GM23248 (cell line): ENCODE measurements around the gene DELE1. TPM values are rescaled to one million over a fixed set of nuclear protein-coding genes. Genes with fewer than 3 reads are reported as not detected.

ENCODE experiments used
- DNase-seq: peaks from one replicate; pipeline ENCODE4 v3.0.0-alpha.2; 2015
- H2AFZ ChIP-seq: fragments of 200-600 bp; sonication (generic); 2 replicates; pipeline ENCODE4 v1.6.1; 2016; ENCODE audit warnings: antibody characterized with exemption
- H3F3A ChIP-seq: fragments of 200-600 bp; sonication (generic); 2 replicates; pipeline ENCODE4 v1.6.1; 2016; ENCODE audit warnings: mild to moderate bottlenecking, antibody characterized with exemption, mixed run types; ENCODE audit not compliant: insufficient read depth
- H3K27ac ChIP-seq: fragments of 200-600 bp; sonication (generic); 2 replicates; pipeline ENCODE4 v1.5.1; 2016; ENCODE audit warnings: mild to moderate bottlenecking
- H3K27me3 ChIP-seq: fragments of 200-600 bp; sonication (generic); replicated peaks from 2 replicates; pipeline ENCODE4 v1.6.1; 2016; ENCODE audit warnings: mild to moderate bottlenecking; ENCODE audit not compliant: insufficient read depth
- H3K36me3 ChIP-seq: fragments of 200-600 bp; sonication (generic); 2 replicates; pipeline ENCODE4 v1.6.1; 2016; ENCODE audit warnings: low read depth, mild to moderate bottlenecking
- H3K4me1 ChIP-seq: fragments of 200-600 bp; sonication (generic); 2 replicates; pipeline ENCODE4 v1.6.1; 2016; ENCODE audit warnings: mild to moderate bottlenecking; ENCODE audit not compliant: insufficient read depth
- H3K4me2 ChIP-seq: fragments of 200-600 bp; sonication (generic); one replicate; pipeline ENCODE4 v1.6.1; 2016; ENCODE audit warnings: mild to moderate bottlenecking; ENCODE audit not compliant: unreplicated experiment
- H3K4me3 ChIP-seq: fragments of 200-600 bp; sonication (generic); 2 replicates; pipeline ENCODE4 v1.5.1; 2016; ENCODE audit warnings: mild to moderate bottlenecking
- H3K79me2 ChIP-seq: fragments of 200-600 bp; sonication (generic); 2 replicates; pipeline ENCODE4 v1.6.1; 2016; ENCODE audit warnings: mild to moderate bottlenecking; ENCODE audit not compliant: insufficient read depth
- H3K9ac ChIP-seq: fragments of 200-600 bp; sonication (generic); 2 replicates; pipeline ENCODE4 v1.6.1; 2016; ENCODE audit warnings: mild to moderate bottlenecking
- H3K9me2 ChIP-seq: fragments of 200-600 bp; sonication (generic); 2 replicates; pipeline ENCODE4 v1.6.1; 2016; ENCODE audit warnings: mixed run types, mild to moderate bottlenecking, moderate library complexity; ENCODE audit not compliant: insufficient read depth
- H3K9me3 ChIP-seq: fragments of 200-600 bp; sonication (generic); one replicate; pipeline ENCODE4 v1.6.1; 2017; ENCODE audit warnings: low read depth
- H4K20me1 ChIP-seq: fragments of 200-600 bp; sonication (generic); 2 replicates; pipeline ENCODE4 v1.6.0; 2016; ENCODE audit not compliant: insufficient read depth
- EZH2 ChIP-seq: fragments of 200-600 bp; sonication (generic); IDR thresholded peaks from 2 replicates; pipeline ENCODE4 v1.6.1; 2018; ENCODE audit warnings: antibody characterized with exemption, mild to moderate bottlenecking; ENCODE audit not compliant: insufficient read depth, poor library complexity, severe bottlenecking
- EZH2phosphoT487 ChIP-seq: fragments of 200-600 bp; sonication (generic); IDR thresholded peaks from 2 replicates; pipeline ENCODE4 v1.6.1; 2018; ENCODE audit warnings: antibody characterized with exemption, moderate library complexity, mild to moderate bottlenecking, low read depth; ENCODE audit not compliant: insufficient read depth
- WGBS, 2 experiments: methylation state at CpG; one replicate each; pipeline ENCODE4 v1.1.6; 2015 to 2017; ENCODE audit warnings: low lambda C conversion rate in 2 of 2, low coverage in 1 of 2; ENCODE audit errors: missing lambda C conversion rate in 2 of 2; 5-methylcytosine and 5-hydroxymethylcytosine counted together
- in situ Hi-C: fragments of 300-500 bp; cut with MboI; formaldehyde crosslinking; loops from 2 replicates; pipeline ENCODE4 v1.15.0; 2020
- polyA plus RNA-seq: library from polyadenylated mRNA; unstranded; fragments of >200 nt; fragmentation: Nextera tagmentation; extraction: Ambion mirVana; gene quantifications from 2 replicates; pipeline ENCODE4 v1.2.1, GENCODE V29; 2016
- total RNA-seq: library from RNA; depleted of rRNA; stranded (reverse); fragments of >200 nt; shearing (Covaris generic); gene quantifications from 2 replicates; pipeline ENCODE4 v1.2.3, GENCODE V29; 2014

The DELE1 gene
- total and polyA plus RNA-seq, 2 experiments from 2014 or later: 35.1 to 47.9 TPM

- no peak for TF ChIP-seq EZH2phosphoT487
- no peak for TF ChIP-seq EZH2
- Histone ChIP-seq H3K79me2 (no peaks in the 10 kb centered on the region), H3K4me2 (no peak overlapping the region), H3K4me1 (peaks cover 3% of the 10 kb centered on the region; the same call in 1 of the 2 replicates), H3K9ac (no peak overlapping the region), H3F3A (peaks cover 5% of the 10 kb centered on the region; the same call in 1 of the 2 replicates), H3K27me3 (no peaks in the 10 kb centered on the region), H3K4me3 (no peak overlapping the region), H3K36me3 (no peaks in the 10 kb centered on the region), H2AFZ (no peak overlapping the region), H3K9me2 (no peaks in the 10 kb centered on the region), H3K9me3 (no peaks in the 10 kb centered on the region), H4K20me1 (no peaks in the 10 kb centered on the region), H3K27ac (no peak overlapping the region)
- in situ Hi-C loops: loop anchor here (5.0 kb wide), 1 partner anchor 271 kb away; no protein-coding TSS in a partner anchor
- no peak for DNase-seq
- WGBS, 2 experiments: 62 to 68% methylated on average over 3 of the region's 3 CpGs
Observed at GRCh38 chr5:141963701-141964100, 40.0 kb downstream of the DELE1 start.

GRCh38 chr5:141965071-141965470, 41.4 kb downstream of the DELE1 start:
- DNase-seq: no peak
- Histone ChIP-seq H3K27ac (no peak overlapping the region), H3K27me3 (no peaks in the 10 kb centered on the region), H3K9ac (no peak overlapping the region), H4K20me1 (no peaks in the 10 kb centered on the region), H3K36me3 (no peaks in the 10 kb centered on the region), H2AFZ (no peak overlapping the region), H3K4me3 (no peak overlapping the region), H3K79me2 (peaks cover 5% of the 10 kb centered on the region), H3K4me1 (peaks cover 7% of the 10 kb centered on the region; the same call in 1 of the 2 replicates), H3F3A (peaks cover 14% of the 10 kb centered on the region), H3K9me2 (no peaks in the 10 kb centered on the region), H3K4me2 (no peak overlapping the region), H3K9me3 (no peaks in the 10 kb centered on the region)
- 49% methylated on average over 7 of the region's 7 CpGs for WGBS, 2 experiments
- in situ Hi-C loops: no loop called here
- no peak for TF ChIP-seq EZH2phosphoT487
- no peak for TF ChIP-seq EZH2

- no peak overlapping the region for H3K4me3 ChIP-seq
- H3K4me1 ChIP-seq: peaks cover 14% of the 10 kb centered on the region
- no peaks in the 10 kb centered on the region for H3K27me3 ChIP-seq
- in situ Hi-C loops: no loop called here
- no peak for DNase-seq
- no peak overlapping the region for H3K27ac ChIP-seq
- no peaks in the 10 kb centered on the region for H3K36me3 ChIP-seq
- H2AFZ ChIP-seq: no peak overlapping the region; the same call in 1 of the 2 replicates
- H3F3A ChIP-seq: peaks cover 20% of the 10 kb centered on the region
- no peak overlapping the region for H3K9ac ChIP-seq
- no peaks in the 10 kb centered on the region for H3K9me3 ChIP-seq
- peaks cover 19% of the 10 kb centered on the region for H3K79me2 ChIP-seq
- TF ChIP-seq EZH2phosphoT487 (no peak), EZH2 (no peak)
- H3K9me2 ChIP-seq: no peaks in the 10 kb centered on the region
- H3K4me2 ChIP-seq: no peak overlapping the region
- H4K20me1 ChIP-seq: no peaks in the 10 kb centered on the region
- 64 to 70% methylated on average over 4 of the region's 4 CpGs for WGBS, 2 experiments
Observed at GRCh38 chr5:141966275-141966962, 42.7 kb downstream of the DELE1 start.

- no peak for TF ChIP-seq EZH2phosphoT487
- TF ChIP-seq EZH2: no peak
- no peak overlapping the region for H3K27ac ChIP-seq
- no peaks in the 10 kb centered on the region; the same call in 1 of the 2 replicates for H3K36me3 ChIP-seq
- no peaks in the 10 kb centered on the region for H3K27me3 ChIP-seq
- no peak overlapping the region for H3K4me2 ChIP-seq
- H3F3A ChIP-seq: peaks cover 20% of the 10 kb centered on the region
- H3K4me3 ChIP-seq: no peak overlapping the region
- H3K9me2 ChIP-seq: no peaks in the 10 kb centered on the region
- no peaks in the 10 kb centered on the region for H3K9me3 ChIP-seq
- peaks cover 24% of the 10 kb centered on the region for H3K79me2 ChIP-seq
- no peak overlapping the region for H3K9ac ChIP-seq
- no peak overlapping the region; the same call in 1 of the 2 replicates for H2AFZ ChIP-seq
- H3K4me1 ChIP-seq: peaks cover 14% of the 10 kb centered on the region
- in situ Hi-C loops: no loop called here
- DNase-seq: no peak
- 93 to 98% methylated on average over 2 of the region's 2 CpGs for WGBS, 2 experiments
- H4K20me1 ChIP-seq: no peaks in the 10 kb centered on the region
Observed at GRCh38 chr5:141966963-141967333, 43.3 kb downstream of the DELE1 start.
